GDM1 (cell line): ENCODE measurements around the gene MKNK2.

Experiments used
- DNase-seq: peaks from one replicate; lab custom pipeline; 2025; lab: John Stamatoyannopoulos, UW

MKNK2 gene

GRCh38 chr19:2080336-2080988 lies 29.4 kb upstream of the MKNK2 start:
- no peak for DNase-seq

GRCh38 chr19:2079865-2080301 lies 28.8 kb upstream of the MKNK2 start:
- no peak for DNase-seq

GRCh38 chr19:2079076-2079864 lies 28.2 kb upstream of the MKNK2 start:
- DNase-seq, result no peak

- DNase-seq, result no peak
These were observed 27.0 kb upstream of the MKNK2 start for GRCh38 chr19:2077833-2078619.

GRCh38 chr19:2077398-2077797 lies 26.4 kb upstream of the MKNK2 start:
- DNase-seq, result no peak

- DNase-seq, result no peak
These were observed 25.5 kb upstream of the MKNK2 start for GRCh38 chr19:2076526-2076944.

GRCh38 chr19:2072757-2073551 lies 21.9 kb upstream of the MKNK2 start:
- no peak for DNase-seq

GRCh38 chr19:2070986-2071673 lies 20.1 kb upstream of the MKNK2 start:
- no peak for DNase-seq

GRCh38 chr19:2070436-2070827 lies 19.4 kb upstream of the MKNK2 start:
- no peak for DNase-seq

- DNase-seq, result no peak
These were observed 13.9 kb upstream of the MKNK2 start for GRCh38 chr19:2064788-2065524.

GRCh38 chr19:2064395-2064787 lies 13.3 kb upstream of the MKNK2 start:
- DNase-seq, result no peak

- no peak for DNase-seq
These were observed 12.8 kb upstream of the MKNK2 start for GRCh38 chr19:2063824-2064223.

GRCh38 chr19:2062770-2063169 lies 11.7 kb upstream of the MKNK2 start:
- no peak for DNase-seq

- DNase-seq, result no peak
These were observed 11.3 kb upstream of the MKNK2 start for GRCh38 chr19:2062389-2062729.

- DNase-seq, result peak; percentile 98
These were observed 10.7 kb upstream of the MKNK2 start for GRCh38 chr19:2061495-2062388.

- DNase-seq, result no peak
These were observed 9.9 kb upstream of the MKNK2 start for GRCh38 chr19:2060884-2061494.

GRCh38 chr19:2059422-2060201 lies 8.6 kb upstream of the MKNK2 start:
- no peak for DNase-seq
